ENCODE results near the gene TMEM134. TPM values are rescaled to one million over a fixed set of nuclear protein-coding genes. Genes with fewer than 3 reads are reported as not detected.

The TMEM134 gene
- total and polyA plus RNA-seq, 2 donors (not counting 3 experiments of a cell fraction or from before 2014, with no cell fraction given) = 33.4 to 207 TPM

DNA sequence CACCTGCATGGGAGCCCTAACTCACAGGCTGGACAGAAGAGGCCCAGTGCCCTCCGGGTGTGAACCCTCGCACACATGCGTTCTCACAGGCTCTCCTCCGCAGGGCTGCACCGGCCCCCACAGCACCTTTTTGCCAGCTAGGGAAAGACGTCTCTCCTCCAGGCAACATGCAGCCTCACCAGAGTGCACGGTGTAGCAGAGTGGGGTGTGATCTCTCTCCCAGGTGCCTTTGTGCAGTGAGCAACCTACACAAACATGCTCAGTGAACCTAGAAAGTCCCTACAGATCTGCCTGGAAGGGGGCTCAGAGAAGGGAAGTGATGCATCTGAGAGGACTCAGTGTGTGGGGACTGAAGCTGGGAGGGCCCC, 57.3 kb downstream of the TMEM134 start:
- Histone ChIP-seq H3K4me1 (ENCODE audit: control insufficient read depth, extremely low read depth, insufficient read depth, low read length) (no peaks in the 10 kb centered on the region), H3K27me3 (ENCODE audit: control insufficient read depth in 2 of 2, insufficient read depth in 2 of 2, low read length in 2 of 2) (peaks cover 0 to 13% of the 10 kb centered on the region in 2 experiments), H4K20me1 (replicated peaks; ENCODE audit: control insufficient read depth, extremely low read depth, insufficient read depth, low read length) (no peaks in the 10 kb centered on the region), H3K9me1 (replicated peaks; ENCODE audit: control insufficient read depth, extremely low read depth, insufficient read depth, low read length) (no peaks in the 10 kb centered on the region), H2AFZ (ENCODE audit: low read depth, low read length) (no peak overlapping the region), H3K79me2 (ENCODE audit: control insufficient read depth, insufficient read depth, low read length) (no peaks in the 10 kb centered on the region), H3K4me2 (ENCODE audit: insufficient read depth, low read length) (no peak overlapping the region), H3K4me3 (replicated peaks in 1 of 3; ENCODE audit: insufficient read depth in 1 of 3, low read depth in 1 of 3, low read length in 3 of 3) (no peak overlapping the region), H3K27ac (ENCODE audit: insufficient read depth, low read depth, low read length) (no peak overlapping the region), H3K9me3 (replicated peaks; ENCODE audit: control insufficient read depth, insufficient read depth, low read length) (no peaks in the 10 kb centered on the region), H3K36me3 (ENCODE audit: control insufficient read depth in 2 of 2, extremely low read depth in 1 of 2, insufficient read depth in 2 of 2, low read length in 2 of 2) (no peaks in the 10 kb centered on the region), H3K9ac (replicated peaks; ENCODE audit: extremely low read depth, insufficient read depth, low read length) (no peak overlapping the region)
- no TSS peak for BruUV-seq (replicated peaks)
- DNase-seq (ENCODE audit: low read depth, low spot score) (no peak), FAIRE-seq (no peak)
- no peak for TF ChIP-seq GATA2 (IDR thresholded peaks at IDR 0.05; ENCODE audit: insufficient read depth, insufficient read length, low read depth, low read length)
- no peak for TF ChIP-seq JUN (IDR thresholded peaks at IDR 0.05; ENCODE audit: borderline replicate concordance, insufficient read depth, insufficient read length, low read depth)
- no peak for TF ChIP-seq POLR2A (IDR thresholded peaks at IDR 0.05; ENCODE audit: low read depth, low read length)
- TF ChIP-seq MYC (IDR thresholded peaks at IDR 0.05; ENCODE audit: low read depth, low read length) = no peak
- no peak for TF ChIP-seq POLR2AphosphoS5 (IDR thresholded peaks at IDR 0.05; ENCODE audit: insufficient read depth, low read depth, low read length)
- no peak for TF ChIP-seq EZH2 (IDR thresholded peaks at IDR 0.05; ENCODE audit: borderline replicate concordance, low read depth, low read length, severe bottlenecking)
- TF ChIP-seq, protein P1, sequence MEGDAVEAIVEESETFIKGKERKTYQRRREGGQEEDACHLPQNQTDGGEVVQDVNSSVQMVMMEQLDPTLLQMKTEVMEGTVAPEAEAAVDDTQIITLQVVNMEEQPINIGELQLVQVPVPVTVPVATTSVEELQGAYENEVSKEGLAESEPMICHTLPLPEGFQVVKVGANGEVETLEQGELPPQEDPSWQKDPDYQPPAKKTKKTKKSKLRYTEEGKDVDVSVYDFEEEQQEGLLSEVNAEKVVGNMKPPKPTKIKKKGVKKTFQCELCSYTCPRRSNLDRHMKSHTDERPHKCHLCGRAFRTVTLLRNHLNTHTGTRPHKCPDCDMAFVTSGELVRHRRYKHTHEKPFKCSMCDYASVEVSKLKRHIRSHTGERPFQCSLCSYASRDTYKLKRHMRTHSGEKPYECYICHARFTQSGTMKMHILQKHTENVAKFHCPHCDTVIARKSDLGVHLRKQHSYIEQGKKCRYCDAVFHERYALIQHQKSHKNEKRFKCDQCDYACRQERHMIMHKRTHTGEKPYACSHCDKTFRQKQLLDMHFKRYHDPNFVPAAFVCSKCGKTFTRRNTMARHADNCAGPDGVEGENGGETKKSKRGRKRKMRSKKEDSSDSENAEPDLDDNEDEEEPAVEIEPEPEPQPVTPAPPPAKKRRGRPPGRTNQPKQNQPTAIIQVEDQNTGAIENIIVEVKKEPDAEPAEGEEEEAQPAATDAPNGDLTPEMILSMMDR (IDR thresholded peaks at IDR 0.05; ENCODE audit: extremely low read depth in 1 of 2, insufficient read depth in 1 of 2, low read depth in 1 of 2, low read length in 2 of 2) = no peak
- TF ChIP-seq, protein P2, sequence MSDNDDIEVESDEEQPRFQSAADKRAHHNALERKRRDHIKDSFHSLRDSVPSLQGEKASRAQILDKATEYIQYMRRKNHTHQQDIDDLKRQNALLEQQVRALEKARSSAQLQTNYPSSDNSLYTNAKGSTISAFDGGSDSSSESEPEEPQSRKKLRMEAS (IDR thresholded peaks at IDR 0.05; ENCODE audit: insufficient read depth, insufficient read length) = no peak
- TF ChIP-seq FOS (IDR thresholded peaks at IDR 0.05; ENCODE audit: borderline replicate concordance, insufficient read depth, low read length) = no peak
- ChIA-PET POLR2A (interaction anchor here (0.6 kb wide), 1 partner anchor 21 kb away, joined by 3 read pairs; no protein-coding TSS in a partner anchor), CTCF (interaction anchor here (0.6 to 3.7 kb wide), 2 partner anchors 10 to 29 kb away, joined by 3 to 22 read pairs; partner anchors contain the start of gene PPP1CA)
- dilution Hi-C loops (cut with MboI; ENCODE audit: extremely low pct_ligation_motif_present, low sequenced_read_pairs) (no loop called here), intact Hi-C loops (cut with micrococcal nuclease) (no loop called here)

Small RNAs within 50 kb of the gene (microRNA-seq; reads per million reads assigned to microRNA genes)
- not detected for gene MIR6752 (ENCODE audit: borderline number of aligned reads, borderline replicate concordance)

Small RNAs within 50 kb of the gene (small RNA-seq; reads per million reads assigned to genes)
- not detected for gene MIR6752 (ENCODE audit: insufficient read depth, insufficient read length, low read depth, low replicate concordance)

Other genes with a start within 250 kb of the TMEM134 start
- gene GRK2, start 202.8 kb downstream of the TMEM134 start, total RNA-seq = 62.3 and 66.9 TPM in 2 replicates
- gene GRK2, start 202.8 kb downstream of the TMEM134 start, polyA plus RNA-seq = 57.9 and 73.1 TPM in 2 replicates
- gene ANKRD13D, start 179.9 kb downstream of the TMEM134 start, total RNA-seq = 57.5 and 69.6 TPM in 2 replicates
- gene ANKRD13D, start 179.9 kb downstream of the TMEM134 start, polyA plus RNA-seq = 43.5 and 51.2 TPM in 2 replicates
- 16.5 and 22.5 TPM in 2 replicates for gene SSH3, start 165.7 kb downstream of the TMEM134 start, total RNA-seq
- gene SSH3, start 165.7 kb downstream of the TMEM134 start, polyA plus RNA-seq = 14.3 and 16.4 TPM in 2 replicates
- gene POLD4, start 115.7 kb downstream of the TMEM134 start, total RNA-seq = 50.1 and 66.9 TPM in 2 replicates
- gene POLD4, start 115.7 kb downstream of the TMEM134 start, polyA plus RNA-seq = 204 and 236 TPM in 2 replicates
- 5.7 and 5.8 TPM in 2 replicates for gene CLCF1, start 95.7 kb downstream of the TMEM134 start, total RNA-seq
- gene CLCF1, start 95.7 kb downstream of the TMEM134 start, polyA plus RNA-seq = 6.5 and 8.7 TPM in 2 replicates
- 18.4 and 24.6 TPM in 2 replicates for gene RAD9A, start 77.3 kb downstream of the TMEM134 start, total RNA-seq
- 22.2 and 25.5 TPM in 2 replicates for gene RAD9A, start 77.3 kb downstream of the TMEM134 start, polyA plus RNA-seq
- gene PPP1CA, start 67.4 kb downstream of the TMEM134 start, total RNA-seq = 192 and 202 TPM in 2 replicates
- 419 and 446 TPM in 2 replicates for gene PPP1CA, start 67.4 kb downstream of the TMEM134 start, polyA plus RNA-seq
- gene TBC1D10C, start 65.2 kb downstream of the TMEM134 start, total RNA-seq = not detected in 2 replicates
- gene TBC1D10C, start 65.2 kb downstream of the TMEM134 start, polyA plus RNA-seq = not detected in 2 replicates
- gene CARNS1, start 53.6 kb downstream of the TMEM134 start, total RNA-seq = 0.16 and 0.35 TPM in 2 replicates
- gene CARNS1, start 53.6 kb downstream of the TMEM134 start, polyA plus RNA-seq = 0.14 and 0.27 TPM in 2 replicates
- gene RPS6KB2, start 40.8 kb downstream of the TMEM134 start, total RNA-seq = 47.8 and 53.8 TPM in 2 replicates
- gene RPS6KB2, start 40.8 kb downstream of the TMEM134 start, polyA plus RNA-seq = 60.0 and 70.0 TPM in 2 replicates
- 1.4 TPM in 1 of 2 replicates, not detected in the other for gene PTPRCAP, start 31.6 kb downstream of the TMEM134 start, total RNA-seq
- gene PTPRCAP, start 31.6 kb downstream of the TMEM134 start, polyA plus RNA-seq = 3.6 and 6.5 TPM in 2 replicates
- 126 and 142 TPM in 2 replicates for gene CORO1B, start 25.8 kb downstream of the TMEM134 start, total RNA-seq
- 197 and 236 TPM in 2 replicates for gene CORO1B, start 25.8 kb downstream of the TMEM134 start, polyA plus RNA-seq
- not detected in 2 replicates for gene GPR152, start 16.5 kb downstream of the TMEM134 start, total RNA-seq
- gene GPR152, start 16.5 kb downstream of the TMEM134 start, polyA plus RNA-seq = not detected in 2 replicates
- gene CABP4, start 13.9 kb downstream of the TMEM134 start, total RNA-seq = 4.2 and 5.0 TPM in 2 replicates
- 2.4 and 2.6 TPM in 2 replicates for gene CABP4, start 13.9 kb downstream of the TMEM134 start, polyA plus RNA-seq
- 46.3 and 46.5 TPM in 2 replicates for gene AIP, start 13.8 kb upstream of the TMEM134 start, total RNA-seq
- gene AIP, start 13.8 kb upstream of the TMEM134 start, polyA plus RNA-seq = 114 and 130 TPM in 2 replicates
- 26.4 and 50.9 TPM in 2 replicates for gene PITPNM1, start 36.1 kb upstream of the TMEM134 start, total RNA-seq
- 16.5 and 25.2 TPM in 2 replicates for gene PITPNM1, start 36.1 kb upstream of the TMEM134 start, polyA plus RNA-seq
- gene CDK2AP2, start 38.9 kb upstream of the TMEM134 start, total RNA-seq = 81.2 and 97.0 TPM in 2 replicates
- 143 and 191 TPM in 2 replicates for gene CDK2AP2, start 38.9 kb upstream of the TMEM134 start, polyA plus RNA-seq
- not detected in 2 replicates for gene CABP2, start 54.2 kb upstream of the TMEM134 start, total RNA-seq
- gene CABP2, start 54.2 kb upstream of the TMEM134 start, polyA plus RNA-seq = not detected in 2 replicates
- gene GSTP1, start 114.6 kb upstream of the TMEM134 start, total RNA-seq = 962 and 997 TPM in 2 replicates
- gene GSTP1, start 114.6 kb upstream of the TMEM134 start, polyA plus RNA-seq = 2,277 and 2,635 TPM in 2 replicates
- 179 and 191 TPM in 2 replicates for gene NDUFV1, start 137.7 kb upstream of the TMEM134 start, total RNA-seq
- 203 and 204 TPM in 2 replicates for gene NDUFV1, start 137.7 kb upstream of the TMEM134 start, polyA plus RNA-seq
- gene NUDT8, start 160.7 kb upstream of the TMEM134 start, total RNA-seq = 20.4 and 21.0 TPM in 2 replicates
- gene NUDT8, start 160.7 kb upstream of the TMEM134 start, polyA plus RNA-seq = 14.1 and 16.3 TPM in 2 replicates
- not detected in 2 replicates for gene TBX10, start 170.5 kb upstream of the TMEM134 start, total RNA-seq
- not detected in 2 replicates for gene TBX10, start 170.5 kb upstream of the TMEM134 start, polyA plus RNA-seq
- not detected in 2 replicates for gene ACY3, start 181.5 kb upstream of the TMEM134 start, total RNA-seq
- gene ACY3, start 181.5 kb upstream of the TMEM134 start, polyA plus RNA-seq = not detected in 2 replicates
- not detected in 2 replicates for gene ALDH3B2, start 205.4 kb upstream of the TMEM134 start, total RNA-seq
- not detected in 2 replicates for gene ALDH3B2, start 205.4 kb upstream of the TMEM134 start, polyA plus RNA-seq